IPS-18c (cell line): ENCODE data around the gene ACP6.
"Not testable (repeated sequence)": the region's sequence is repeated elsewhere in the genome, so short reads cannot be mapped to it uniquely, and the experiment has no call there.

Experiments
- H3K4me3 ChIP-seq: 2 replicates; pipeline ENCODE4 v1.7.0; 2013; ENCODE audit warnings: low read depth, mild to moderate bottlenecking, low read length, moderate library complexity; ENCODE audit not compliant: insufficient read depth
- H3K9me3 ChIP-seq: one replicate; pipeline ENCODE4 v1.6.1; 2013; ENCODE audit warnings: mild to moderate bottlenecking, low read length, moderate library complexity; ENCODE audit not compliant: control insufficient read depth, insufficient read depth

Gene ACP6

GRCh38 chr1:147628441-147628840 is 41.9 kb downstream of the ACP6 start:
- no peaks in the 10 kb centered on the region for H3K9me3 ChIP-seq
- no peak overlapping the region for H3K4me3 ChIP-seq

- Histone ChIP-seq H3K9me3 (no peaks in the 10 kb centered on the region), H3K4me3 (no peak overlapping the region)
Measured at GRCh38 chr1:147627435-147628110, 42.8 kb downstream of the ACP6 start.

GRCh38 chr1:147626739-147627138 is 43.6 kb downstream of the ACP6 start:
- no peaks in the 10 kb centered on the region for H3K9me3 ChIP-seq
- H3K4me3 ChIP-seq = no peak overlapping the region

DNA sequence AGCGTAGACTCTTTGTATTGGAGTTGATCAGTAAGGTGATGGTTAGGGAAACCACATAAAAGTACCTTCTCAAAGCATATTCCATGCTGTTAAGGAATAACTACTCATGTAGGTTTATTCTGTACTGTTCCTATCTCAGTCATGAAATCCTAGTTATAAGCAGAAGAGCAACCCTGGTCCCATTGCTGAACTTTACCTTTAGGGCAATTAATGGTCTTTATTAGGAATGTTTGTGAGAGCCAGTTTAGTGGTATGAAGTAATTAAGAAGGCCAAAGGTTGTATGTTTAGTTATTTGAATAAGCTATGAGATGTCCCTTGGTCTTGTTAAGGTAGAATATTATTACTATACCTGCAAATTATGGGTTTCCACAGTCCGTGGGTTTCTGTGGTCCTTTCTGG is 44.0 kb downstream of the ACP6 start:
- Histone ChIP-seq H3K9me3 (no peaks in the 10 kb centered on the region), H3K4me3 (no peak overlapping the region)

DNA sequence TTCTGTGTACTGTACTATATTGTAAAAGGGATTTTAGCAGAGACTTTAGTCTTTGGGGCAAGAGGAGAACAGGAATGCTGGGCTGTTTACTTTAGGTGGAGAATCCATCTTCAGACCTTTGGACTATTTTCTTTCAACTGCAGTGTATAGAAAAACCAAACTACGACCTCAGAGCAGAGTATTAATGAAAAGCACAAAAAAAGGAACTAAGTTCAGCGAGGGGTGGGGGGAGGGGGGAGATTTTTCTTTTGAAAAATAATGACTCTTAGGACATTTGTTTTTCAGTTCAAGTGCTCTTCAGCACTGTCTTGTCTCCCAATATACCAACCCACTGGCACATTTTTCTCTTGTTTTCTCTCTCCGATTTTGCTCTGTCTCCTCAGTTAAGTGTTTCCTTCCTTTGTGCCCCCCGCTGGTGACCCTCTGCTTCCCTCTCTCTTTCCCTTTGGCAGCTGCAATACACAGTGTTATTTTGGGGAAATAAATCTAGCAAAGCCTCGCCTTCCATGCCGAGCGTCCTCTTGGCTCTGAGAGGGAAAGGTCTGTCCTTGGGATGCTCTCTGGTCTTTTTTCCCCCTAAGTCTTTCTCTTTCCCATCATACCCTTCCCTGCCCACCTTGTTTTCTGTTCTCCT is 44.8 kb downstream of the ACP6 start:
- Histone ChIP-seq H3K4me3 (no peak overlapping the region), H3K9me3 (no peaks in the 10 kb centered on the region)

DNA sequence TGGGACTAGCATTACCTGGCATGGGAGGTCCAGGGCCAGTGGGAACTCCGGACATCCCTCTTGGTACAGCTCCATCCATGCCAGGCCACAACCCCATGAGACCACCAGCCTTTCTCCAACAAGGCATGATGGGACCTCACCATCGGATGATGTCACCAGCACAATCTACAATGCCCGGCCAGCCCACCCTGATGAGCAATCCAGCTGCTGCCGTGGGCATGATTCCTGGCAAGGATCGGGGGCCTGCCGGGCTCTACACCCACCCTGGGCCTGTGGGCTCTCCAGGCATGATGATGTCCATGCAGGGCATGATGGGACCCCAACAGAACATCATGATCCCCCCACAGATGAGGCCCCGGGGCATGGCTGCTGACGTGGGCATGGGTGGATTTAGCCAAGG is 45.8 kb downstream of the ACP6 start:
- no peak overlapping the region for H3K4me3 ChIP-seq
- no peaks in the 10 kb centered on the region for H3K9me3 ChIP-seq

- no peak overlapping the region for H3K4me3 ChIP-seq
- H3K9me3 ChIP-seq = no peaks in the 10 kb centered on the region
Measured at GRCh38 chr1:147624011-147624410, 46.3 kb downstream of the ACP6 start.

DNA sequence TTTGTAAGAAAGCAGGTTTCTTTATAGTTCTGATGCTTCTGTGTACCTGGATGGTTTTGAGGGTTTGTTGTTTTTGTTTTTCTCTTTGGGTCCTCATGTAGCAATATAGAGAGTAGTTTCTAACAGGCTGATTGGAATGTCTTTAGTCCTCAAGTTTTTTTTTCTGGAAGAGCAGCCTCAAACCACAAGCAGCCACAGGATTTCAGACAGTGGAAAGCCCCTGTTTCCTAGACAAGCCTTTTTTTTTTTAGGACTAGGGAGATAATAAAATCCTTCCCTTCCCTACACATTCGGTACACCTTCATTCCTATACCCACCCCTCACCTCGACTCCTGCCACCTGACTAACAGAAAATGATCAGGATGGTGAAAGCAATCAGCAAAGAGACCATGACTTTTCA is 47.6 kb downstream of the ACP6 start:
- H3K4me3 ChIP-seq = no peak overlapping the region
- no peaks in the 10 kb centered on the region for H3K9me3 ChIP-seq

DNA sequence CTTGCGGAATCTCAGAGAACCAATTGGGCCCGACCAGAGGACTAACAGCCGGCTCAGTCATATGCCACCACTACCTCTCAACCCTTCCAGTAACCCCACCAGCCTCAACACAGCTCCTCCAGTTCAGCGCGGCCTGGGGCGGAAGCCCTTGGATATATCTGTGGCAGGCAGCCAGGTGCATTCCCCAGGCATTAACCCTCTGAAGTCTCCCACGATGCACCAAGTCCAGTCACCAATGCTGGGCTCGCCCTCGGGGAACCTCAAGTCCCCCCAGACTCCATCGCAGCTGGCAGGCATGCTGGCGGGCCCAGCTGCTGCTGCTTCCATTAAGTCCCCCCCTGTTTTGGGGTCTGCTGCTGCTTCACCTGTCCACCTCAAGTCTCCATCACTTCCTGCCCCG is 49.8 kb downstream of the ACP6 start:
- no peak overlapping the region for H3K4me3 ChIP-seq
- no peaks in the 10 kb centered on the region for H3K9me3 ChIP-seq

GRCh38 chr1:147619741-147620140 is 50.6 kb downstream of the ACP6 start:
- H3K9me3 ChIP-seq = no peaks in the 10 kb centered on the region
- H3K4me3 ChIP-seq = no peak overlapping the region

- Histone ChIP-seq H3K9me3 (no peaks in the 10 kb centered on the region), H3K4me3 (no peak overlapping the region)
Measured at GRCh38 chr1:147618771-147619170, 51.6 kb downstream of the ACP6 start.

GRCh38 chr1:147618077-147618569 is 52.2 kb downstream of the ACP6 start:
- Histone ChIP-seq H3K4me3 (no peak overlapping the region), H3K9me3 (no peaks in the 10 kb centered on the region)

- not testable (repeated sequence) for H3K4me3 ChIP-seq, H3K9me3 ChIP-seq
Measured at GRCh38 chr1:147614966-147615365, 55.4 kb downstream of the ACP6 start.

DNA sequence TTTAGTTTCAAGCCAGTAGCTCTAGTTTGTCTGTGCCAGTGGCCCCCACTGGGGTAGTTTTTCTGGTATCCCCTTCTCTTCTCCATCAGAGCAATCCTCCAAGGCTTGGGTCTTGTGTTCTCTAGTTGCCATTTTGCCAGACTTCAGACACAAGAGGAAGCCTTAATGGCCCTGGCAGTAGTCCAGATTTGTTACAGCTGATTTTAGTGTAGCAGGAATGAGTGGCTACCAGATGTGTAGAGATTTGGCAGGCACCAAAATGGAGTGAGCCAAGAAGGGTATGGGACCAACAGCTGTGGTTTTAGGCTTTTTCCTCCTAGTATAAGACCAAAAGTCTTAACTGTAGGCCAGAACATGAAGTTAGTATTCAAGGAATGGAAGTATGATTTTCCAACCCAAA is 56.8 kb downstream of the ACP6 start:
- Histone ChIP-seq H3K9me3 (no peaks in the 10 kb centered on the region), H3K4me3 (no peak overlapping the region)

DNA sequence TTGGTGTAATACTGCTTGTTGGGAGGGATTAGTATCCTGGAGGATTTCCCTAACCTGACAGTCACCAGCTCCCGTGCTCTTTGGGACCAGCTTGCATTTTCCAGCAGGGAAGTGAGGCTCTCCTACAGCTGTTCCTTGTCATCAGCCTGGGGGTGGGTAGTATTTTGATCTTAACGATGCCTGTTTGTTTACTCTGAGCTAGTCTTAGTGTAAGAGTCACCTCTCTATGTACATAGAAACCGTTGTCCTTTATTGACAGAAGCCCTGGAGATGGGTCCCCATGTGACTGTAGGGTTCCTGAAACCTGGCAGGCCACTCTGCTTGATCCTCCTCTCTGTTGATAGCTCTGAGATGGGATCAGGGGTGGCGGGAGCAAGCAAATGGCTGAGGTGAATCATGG is 58.0 kb downstream of the ACP6 start:
- no peak overlapping the region for H3K4me3 ChIP-seq
- no peaks in the 10 kb centered on the region for H3K9me3 ChIP-seq

DNA sequence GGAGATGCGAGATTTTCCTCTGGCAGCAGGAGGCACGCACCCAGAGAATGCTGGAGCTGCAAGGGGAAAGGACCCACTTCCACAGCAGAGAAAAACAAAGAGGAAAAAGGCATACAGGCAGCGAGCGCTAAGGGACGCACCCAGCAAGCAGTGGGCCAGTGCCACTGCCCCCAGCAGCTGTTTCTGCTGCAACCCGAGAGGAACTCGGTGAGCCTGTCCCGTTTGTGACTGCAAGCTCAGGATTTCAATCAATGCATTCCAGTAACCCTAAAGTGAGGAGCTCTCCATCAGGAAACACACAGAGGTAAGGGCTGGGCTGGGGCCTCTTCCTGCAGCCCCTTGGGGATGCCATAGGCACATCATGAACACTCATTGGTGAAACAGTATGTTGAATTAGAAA is 58.7 kb downstream of the ACP6 start:
- Histone ChIP-seq H3K9me3 (no peaks in the 10 kb centered on the region), H3K4me3 (no peak overlapping the region)

DNA sequence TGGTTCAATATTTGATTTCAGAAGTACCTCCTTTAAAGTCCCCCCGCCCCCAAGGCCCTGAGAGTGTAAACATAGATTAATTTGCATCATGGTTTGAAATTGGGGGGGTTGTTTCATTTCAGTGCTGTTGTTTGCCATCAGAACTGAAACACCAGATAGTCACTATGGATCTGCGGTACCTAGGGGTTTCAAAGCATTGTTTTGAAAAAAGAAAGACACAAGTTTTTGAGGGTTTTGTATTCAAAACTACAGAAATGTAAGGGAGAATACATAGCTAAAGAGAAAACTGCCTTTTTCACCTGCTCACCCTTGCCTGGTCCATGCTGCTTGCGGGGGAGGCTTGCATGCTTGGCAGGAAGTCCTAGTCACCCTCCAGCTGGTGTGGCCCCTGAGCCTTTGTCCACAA is 59.3 kb downstream of the ACP6 start:
- H3K4me3 ChIP-seq = no peak overlapping the region
- no peaks in the 10 kb centered on the region for H3K9me3 ChIP-seq

DNA sequence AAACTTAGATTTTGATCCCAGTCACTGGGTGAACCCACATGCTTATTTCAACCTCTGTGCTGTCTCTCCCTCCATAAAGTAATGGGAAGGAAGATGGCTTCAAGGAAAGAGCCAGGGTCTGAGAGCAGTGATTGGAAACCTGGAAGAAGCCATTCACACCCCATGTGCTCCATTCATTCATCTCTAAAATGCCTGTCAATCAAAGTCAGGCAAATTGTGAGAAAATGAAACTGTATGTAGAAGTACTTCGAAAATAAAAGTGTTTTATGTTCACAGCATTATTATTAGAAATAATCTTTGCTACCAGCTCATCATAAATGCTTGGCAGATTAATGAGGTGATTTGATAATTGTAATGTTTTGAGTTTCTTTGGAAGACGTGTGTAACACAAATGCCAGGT is 61.0 kb downstream of the ACP6 start:
- Histone ChIP-seq H3K4me3 (no peak overlapping the region), H3K9me3 (no peaks in the 10 kb centered on the region)

GRCh38 chr1:147608596-147608995 is 61.7 kb downstream of the ACP6 start:
- Histone ChIP-seq H3K4me3 (no peak overlapping the region), H3K9me3 (no peaks in the 10 kb centered on the region)
